NCI-H2081 (cell line): ENCODE measurements around the gene FLT4.

ENCODE experiments used
- DNase-seq, 2 experiments: peaks; one replicate each; lab custom pipeline; 2025; lab: John Stamatoyannopoulos, UW

Gene FLT4

GRCh38 chr5:180592176-180592575, 57.2 kb downstream of the FLT4 start:
- no peak for DNase-seq

GRCh38 chr5:180591311-180591887, 58.0 kb downstream of the FLT4 start, which contains the start of gene SCGB3A1:
Gene SCGB3A1 (minus strand): TSS chr5:180591499. CDS start chr5:180591462, 37 bp downstream.
- DNase-seq = no peak

- no peak for DNase-seq
Measured at GRCh38 chr5:180590543-180591310, 58.7 kb downstream of the FLT4 start.

DNA sequence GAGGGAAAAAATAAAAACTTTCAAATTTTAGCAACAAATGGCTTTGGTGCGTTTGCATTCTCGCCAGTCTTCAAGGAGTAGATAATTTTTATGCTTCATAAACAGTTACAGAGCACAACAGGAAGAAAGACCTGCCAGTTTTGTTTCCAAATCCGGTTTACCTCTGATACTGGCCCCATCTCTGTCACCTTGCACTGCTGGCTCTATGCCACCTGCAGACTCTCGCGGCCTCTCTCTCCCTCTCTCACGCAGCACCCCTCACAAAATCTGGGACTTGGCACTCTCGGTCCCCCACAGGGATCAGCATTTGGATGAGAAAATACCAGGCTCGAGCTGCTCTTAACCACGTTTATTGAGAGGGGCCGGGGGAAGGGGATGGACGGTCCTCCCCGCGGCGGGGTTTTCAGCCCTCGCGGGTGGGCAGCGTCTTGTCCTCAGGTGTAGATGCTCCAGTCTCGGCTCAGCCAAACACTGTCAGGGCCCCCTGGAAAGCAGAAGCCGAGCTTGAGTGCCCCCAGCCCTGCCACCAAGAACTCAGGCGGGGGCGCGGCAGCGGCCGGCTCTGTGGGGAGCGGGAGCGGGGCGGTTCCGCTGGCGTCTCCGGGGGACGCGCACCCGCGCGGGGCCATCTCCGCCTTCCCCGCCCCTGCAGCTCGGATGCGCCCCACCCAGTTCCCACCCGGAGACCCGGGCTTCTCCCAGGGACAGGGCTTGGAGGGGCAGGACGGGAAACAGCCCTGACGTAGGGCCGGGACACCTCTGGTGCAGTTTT, 59.4 kb downstream of the FLT4 start:
- no peak for DNase-seq

DNA sequence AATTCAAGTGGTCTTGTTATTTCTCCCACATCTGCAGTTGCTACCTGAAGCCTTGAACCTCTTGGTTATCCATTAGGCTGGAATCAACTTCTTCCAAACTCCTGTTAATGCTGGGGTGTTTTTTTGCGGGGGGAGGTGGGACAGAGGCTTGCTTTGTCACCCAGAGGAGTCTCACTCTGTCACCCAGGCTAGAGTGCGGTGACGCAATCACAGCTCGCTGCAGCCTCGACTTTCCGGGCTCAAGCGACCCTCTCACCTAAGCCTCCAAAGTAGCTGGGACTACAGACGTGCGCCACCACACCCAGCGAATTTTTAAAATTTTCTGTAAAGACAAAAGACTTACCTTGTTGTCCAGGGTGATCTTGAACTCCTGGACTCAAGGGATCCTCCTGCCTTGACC, 62.5 kb downstream of the FLT4 start:
- no peak for DNase-seq

DNA sequence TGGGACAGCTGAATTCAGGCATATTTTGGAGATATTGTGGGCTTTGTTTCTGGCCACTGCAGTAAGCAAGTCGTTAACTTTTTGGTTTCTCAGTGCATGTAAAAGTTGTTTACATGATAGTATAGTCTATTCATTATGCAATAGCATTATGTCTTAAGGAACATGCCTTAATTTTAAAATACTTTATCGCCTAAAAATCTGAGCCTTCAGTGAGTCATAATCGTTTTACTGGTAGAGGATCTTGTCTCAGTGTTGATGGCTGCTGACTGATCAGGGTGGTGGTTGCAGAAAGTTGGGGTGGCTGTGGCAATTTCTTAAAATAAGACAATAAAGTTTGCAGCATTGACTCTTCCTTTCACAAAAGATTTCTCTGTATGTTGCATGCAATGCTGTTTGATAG, 63.2 kb downstream of the FLT4 start:
- no peak for DNase-seq

- no peak for DNase-seq
Measured at GRCh38 chr5:180583738-180584137, 65.7 kb downstream of the FLT4 start.

DNA sequence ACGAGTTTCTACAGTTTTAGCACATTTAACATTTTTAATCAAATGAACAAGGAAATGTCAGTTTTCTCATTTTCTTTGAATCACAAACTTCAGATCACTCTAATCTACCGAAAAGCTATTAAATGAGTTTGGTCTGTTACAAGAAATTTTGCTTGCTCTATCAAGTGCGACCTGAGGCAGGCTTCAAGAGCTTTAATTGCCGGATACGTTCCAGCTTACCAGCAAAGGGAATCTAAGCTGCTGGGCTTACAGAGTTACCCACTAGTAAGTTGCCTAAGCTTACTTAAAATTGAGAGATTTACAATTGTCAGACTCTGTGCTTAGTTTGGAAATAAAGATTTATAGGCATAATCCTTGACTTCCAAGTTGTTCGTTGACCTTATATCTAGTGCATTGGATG, 68.7 kb downstream of the FLT4 start:
- DNase-seq = no peak

DNA sequence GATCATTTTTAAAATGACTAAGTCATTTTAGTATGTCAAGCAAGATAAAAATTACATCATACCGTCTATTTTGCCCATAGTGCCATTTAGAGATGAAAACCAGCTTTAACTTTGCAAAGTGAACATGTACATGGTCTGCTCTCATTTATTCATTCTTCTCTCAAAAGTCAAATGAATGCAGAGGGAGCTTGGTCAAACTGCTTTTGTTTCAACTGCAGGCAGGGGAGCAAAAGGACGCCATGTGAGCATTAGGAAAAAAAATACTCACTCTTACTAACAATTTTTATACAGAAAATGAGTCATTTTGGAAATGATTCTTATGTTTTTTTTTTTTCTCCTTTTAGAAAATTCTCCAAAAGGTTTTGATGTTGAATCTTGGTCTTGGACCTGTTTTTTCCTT, 73.8 kb downstream of the FLT4 start:
- DNase-seq = no peak

DNA sequence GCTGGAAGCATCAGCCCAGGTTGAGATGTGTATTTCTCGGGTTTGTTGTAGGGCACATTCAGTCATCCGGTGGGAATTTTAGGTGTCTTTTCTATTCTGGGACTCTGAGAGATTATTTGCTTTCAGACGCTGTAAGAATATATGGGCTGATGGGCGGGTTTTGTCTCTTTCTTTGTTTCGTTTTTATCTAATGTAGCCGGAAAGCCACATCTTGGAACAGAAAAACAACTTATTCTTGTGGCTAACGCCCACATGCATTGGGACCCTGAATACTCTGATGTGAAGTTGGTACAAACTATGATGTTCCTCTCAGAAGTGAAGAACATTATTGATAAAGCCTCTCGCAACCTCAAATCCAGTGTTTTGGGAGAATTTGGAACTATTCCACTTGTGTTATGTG, 80.5 kb downstream of the FLT4 start:
- DNase-seq = no peak

DNA sequence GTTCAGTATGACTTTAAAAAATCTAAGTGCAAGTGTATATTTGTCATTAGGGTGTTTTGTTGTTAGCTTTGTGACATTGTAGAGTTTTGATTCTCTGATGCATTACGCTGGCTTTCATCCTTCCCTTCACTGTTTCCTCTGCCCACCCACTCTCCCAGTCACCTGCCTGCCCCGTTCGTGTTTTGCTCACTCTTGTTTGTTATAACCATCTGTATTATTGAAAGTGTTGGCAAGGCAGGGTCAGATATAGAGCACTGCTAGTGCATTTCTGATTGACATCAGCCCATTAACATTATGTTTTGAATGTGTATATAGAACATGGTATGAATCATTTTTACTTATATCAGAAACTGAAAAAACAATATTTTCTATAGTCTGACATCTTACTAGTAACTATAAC, 85.4 kb downstream of the FLT4 start:
- DNase-seq = no peak

DNA sequence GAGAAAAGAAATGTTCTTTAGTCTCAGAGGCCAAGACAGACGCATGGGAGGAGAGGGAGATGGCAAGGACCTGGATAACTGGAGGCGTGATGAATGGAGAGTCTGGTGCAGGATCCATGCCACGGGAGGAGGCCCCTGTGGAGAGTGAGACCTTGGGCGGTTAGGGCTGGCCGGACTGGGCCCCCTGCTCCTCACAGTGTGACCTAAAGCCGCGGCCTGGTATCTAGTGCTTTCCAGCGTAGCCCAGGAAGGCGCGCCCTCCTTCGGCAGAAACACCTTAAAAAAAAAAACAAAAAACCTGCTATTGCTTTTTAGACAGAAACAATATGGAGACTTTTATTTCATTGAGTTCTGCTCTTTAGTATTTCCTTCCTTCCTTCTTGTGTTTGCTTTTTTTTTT, 91.2 kb downstream of the FLT4 start:
- DNase-seq = no peak

- DNase-seq = no peak
Measured at GRCh38 chr5:180557217-180557809, 92.1 kb downstream of the FLT4 start.

DNA sequence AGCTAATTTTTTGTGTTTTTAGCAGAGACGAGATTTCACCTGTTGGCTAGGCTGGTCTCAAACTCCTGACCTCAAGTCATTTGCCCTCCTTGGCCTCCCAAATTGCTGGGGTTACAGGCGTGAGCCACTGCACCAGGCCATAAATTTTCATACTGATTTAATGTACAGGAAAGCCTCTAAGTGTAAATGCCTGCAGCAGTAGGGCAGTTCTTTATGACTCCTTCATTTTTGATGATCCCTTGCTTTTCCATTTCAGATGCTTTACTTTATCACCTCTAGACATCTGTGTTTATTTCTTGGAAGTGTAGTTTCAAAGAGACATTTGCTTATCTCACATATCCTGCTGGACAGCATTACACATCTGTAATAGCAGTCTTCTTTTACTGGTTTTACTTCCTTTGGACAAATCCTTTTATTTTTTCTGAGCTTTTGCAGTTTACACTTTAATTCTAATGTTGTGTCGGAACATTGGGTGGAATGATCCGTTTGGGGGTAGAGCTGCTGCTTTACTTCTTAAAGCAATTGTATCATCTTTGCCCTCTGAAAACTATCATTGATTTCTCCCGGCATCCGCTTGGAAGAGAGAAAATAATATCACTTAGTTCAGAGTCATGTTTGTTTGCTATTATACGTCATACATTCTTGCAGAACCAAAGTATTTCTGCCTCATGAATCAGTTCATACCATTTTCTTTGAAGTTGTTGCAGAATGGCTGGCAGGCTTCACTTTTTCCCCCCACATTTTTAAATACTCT, 94.1 kb downstream of the FLT4 start:
- DNase-seq = no peak

DNA sequence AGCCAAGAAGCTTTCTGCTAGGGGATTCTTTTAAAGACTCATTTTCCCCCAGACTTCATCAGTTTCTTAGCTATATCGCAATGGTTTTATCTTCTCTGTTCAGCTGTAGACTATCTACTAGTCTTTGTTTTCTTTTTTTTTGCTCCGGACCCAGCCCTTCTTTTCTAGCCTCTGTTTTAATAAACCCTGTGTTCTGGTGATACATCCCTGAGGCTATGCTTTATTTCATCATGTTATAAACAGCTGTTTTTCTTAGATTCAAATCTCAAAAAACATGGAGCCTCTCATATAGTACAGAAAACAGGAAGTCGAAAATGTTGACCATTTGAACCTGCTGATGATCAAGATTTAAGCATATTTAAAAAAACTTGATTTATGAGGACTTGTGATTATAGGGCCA, 95.9 kb downstream of the FLT4 start:
- DNase-seq = no peak
